Kasumi-1 (cell line): ENCODE results near the gene HELZ2.
"Not testable (repeated sequence)": the region's sequence is repeated elsewhere in the genome, so short reads cannot be mapped to it uniquely, and the experiment has no call there.

Experiments used
- DNase-seq, 2 experiments: peaks; one replicate each; lab custom pipeline; 2025; lab: John Stamatoyannopoulos, UW

Gene HELZ2

DNA sequence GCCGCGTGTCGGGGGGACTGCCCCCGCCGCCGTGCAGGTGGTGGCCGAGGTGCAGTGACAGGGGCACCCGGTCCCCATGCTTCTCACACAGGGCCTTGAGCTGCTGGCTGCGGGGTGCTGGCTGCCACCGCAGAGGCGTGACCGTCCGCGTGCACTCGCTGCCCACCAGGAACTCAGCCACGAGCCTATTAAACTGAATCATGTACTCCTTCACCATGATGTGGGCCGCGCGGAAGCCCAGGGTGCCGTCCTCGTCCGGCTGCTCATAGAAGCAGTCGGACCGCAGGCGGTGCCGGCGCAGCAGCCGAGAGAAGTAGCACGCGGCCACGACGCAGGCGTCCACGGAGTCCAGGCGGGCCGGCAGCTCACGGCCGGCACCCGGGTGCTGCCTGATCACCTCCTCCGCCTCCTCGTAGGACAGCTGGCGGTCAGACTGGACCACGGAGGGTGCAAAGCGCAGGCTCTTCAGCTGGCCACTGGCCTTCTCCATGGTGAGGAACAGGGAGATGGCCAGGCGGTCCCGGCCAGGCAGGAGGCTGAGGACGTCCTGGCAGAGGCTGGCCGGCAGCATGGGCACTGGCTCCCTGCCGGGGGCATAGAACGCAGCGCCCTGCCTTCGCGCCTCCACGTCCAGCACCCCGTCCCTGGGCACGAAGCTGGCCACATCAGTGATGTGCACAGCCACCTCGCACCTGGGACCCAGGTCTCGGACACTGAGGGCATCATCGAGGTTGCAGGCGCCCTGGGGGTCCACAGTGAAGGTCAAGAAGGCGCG lies 9.8 kb downstream of the HELZ2 start:
- DNase-seq = no peak

DNA sequence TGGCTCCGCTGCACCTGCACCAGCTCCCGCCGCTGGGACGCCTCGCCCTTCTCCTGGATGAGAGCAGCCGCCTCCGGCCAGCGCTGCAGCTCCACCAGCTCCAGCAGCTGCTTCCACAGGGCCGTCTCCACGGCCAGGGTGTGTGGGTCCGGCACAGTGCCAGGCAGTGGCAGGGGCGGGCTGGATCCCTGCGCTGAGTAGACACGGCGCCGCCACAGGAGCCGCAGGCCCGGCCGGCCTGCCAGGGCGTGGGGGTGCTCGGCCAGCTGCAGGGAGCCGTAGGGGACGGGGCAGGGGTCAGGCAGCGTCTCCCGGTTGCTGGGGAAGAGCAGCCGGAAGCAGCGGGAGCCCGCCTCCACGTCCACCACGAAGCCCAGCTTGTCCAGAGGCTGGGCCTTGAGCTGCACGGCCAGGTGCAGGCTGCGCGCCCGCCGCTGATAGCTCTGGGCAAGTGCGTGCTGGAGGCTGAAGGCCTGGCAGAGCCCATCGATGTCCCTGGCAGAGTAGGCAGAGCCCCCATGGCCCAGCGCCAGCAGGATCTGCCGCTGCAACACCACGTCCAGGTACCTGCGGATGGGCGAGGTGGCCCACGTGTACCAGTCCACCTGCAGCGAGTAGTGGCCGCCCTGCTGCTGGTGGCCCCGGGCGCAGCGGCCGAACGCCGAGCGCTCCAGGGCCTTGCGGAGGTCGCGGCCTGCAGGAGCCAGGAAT lies 10.7 kb downstream of the HELZ2 start:
- DNase-seq = no peak

DNA sequence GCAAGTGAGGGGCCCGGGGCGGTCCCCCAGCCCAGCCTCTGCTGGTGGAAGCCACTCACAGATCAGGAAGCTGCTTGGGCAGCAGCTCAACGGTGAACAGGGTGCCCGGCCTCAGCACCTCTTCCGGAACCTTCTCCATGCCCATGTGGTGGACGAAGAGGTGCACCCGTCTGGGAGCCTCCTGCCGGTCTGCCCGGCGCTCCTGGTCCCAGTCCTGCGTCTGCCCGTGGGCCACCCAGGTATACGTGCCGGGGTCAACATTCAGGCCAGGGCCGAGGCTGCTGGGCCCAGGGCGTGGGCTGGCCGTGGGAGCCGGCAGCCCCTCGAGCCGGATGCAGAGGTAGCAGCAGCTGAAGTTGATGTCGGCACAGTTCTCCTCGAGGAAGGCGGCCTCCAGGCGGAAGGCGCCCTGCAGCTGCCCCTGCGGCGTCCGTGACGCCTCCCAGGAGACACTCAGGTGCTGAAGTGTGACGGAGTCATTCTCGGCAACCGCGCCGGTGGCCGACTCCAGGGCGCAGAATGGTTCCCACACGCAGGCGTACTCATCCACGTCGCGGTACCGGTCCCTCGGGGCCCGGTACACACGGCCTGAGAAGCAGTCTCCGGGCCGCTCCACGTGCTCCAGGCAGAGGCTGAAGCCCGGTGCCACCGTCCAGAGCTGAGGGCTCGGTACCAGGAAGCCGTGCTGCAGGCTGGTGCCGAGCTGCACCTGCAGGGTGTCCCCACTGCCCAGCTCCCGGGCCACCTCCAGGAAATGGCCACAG lies 11.4 kb downstream of the HELZ2 start:
- no peak for DNase-seq

DNA sequence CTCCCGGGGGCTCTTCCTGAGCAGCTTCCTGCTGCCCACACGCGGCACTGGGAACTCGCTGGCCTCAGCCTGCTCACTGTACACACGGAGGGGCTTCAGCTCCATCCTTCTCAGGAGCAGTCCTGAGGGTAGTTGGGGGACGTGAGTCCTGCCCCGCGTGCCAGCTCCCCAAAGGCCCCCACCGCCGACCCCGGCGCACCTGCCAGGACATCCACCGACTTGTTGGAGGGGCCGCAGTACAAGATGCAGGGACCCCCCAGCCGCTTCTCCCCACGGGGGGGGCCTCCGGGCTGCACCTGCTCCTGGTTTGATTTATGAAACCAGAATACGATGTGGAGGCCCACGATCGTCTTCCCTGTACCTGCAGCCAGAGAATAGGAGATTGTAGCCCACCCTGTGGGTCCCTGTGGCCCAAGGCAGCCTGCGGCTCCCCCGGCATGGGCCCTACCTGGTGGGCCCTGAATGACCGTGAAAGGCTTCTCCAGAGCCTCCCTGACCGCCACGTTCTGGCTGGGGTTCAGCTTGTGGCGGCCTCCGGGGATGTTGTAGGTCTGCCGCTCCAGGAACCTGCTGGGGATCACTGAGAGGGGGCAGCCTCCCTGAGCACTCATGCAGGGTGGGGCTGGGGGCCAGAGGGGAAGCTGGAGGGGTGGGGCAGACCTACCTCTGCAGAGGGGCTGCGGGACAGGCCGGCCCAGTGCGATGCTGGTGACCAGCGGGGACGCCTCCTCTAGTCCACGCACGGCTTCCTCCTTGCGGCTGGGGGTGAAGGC lies 12.2 kb downstream of the HELZ2 start:
- DNase-seq = no peak

DNA sequence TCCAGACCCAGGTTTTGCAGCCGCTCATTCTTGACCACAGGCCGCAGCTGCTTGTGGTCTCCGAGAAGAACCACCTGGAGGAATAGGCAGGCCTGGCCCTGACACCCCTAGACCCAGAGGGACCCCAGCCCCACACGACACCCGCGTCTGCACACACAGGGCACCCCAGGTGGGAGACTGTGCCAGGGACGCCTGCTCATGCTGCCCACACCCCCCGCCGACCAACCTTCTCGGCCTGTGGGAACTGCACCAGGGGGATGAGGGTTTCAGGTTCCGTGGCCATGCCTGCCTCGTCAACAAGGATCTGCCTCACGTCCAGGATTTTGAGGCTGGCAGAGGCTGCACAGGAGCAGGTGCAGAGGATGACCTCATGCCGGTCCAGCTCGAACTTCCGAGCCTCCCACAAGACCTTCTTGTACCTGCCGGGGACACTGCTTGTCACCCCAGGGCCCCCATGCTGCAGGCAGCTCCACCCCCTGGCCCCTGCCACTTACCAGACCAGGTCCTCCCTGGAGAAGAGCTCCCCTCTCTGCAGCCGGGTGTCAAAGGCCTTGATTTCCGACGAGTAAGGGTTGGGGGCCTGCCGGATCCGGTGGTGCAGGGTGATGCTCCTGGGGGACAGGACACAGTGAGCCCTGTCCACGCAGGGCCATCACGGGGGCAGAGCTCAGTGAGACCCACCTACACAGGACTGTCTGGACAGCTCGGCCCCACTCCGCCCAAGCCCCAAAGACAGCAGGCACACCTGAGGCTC lies 13.0 kb downstream of the HELZ2 start:
- DNase-seq = no peak

DNA sequence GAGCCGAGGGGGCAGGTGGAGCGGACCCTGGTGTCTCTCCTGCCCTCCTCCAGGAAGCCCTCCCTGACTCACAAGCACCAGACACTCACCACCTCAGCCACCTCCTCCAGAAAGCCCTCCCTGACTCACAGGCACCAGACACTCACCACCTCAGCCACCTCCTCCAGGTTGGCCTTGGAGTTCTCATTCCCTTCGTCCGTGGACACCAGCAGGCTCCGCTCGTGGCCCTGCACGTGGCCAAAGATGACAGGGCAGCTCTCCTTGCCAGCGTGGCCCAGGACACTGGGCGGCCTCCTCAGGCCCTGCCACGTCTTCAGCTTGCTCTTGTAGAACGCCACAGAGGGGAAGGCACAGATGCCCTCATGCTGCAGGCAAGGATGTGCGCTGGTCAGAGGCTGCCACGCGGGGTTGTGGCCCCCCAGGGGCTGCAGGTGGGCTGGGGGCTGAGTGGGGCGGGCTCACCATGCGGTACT lies 13.7 kb downstream of the HELZ2 start:
- no peak for DNase-seq

DNA sequence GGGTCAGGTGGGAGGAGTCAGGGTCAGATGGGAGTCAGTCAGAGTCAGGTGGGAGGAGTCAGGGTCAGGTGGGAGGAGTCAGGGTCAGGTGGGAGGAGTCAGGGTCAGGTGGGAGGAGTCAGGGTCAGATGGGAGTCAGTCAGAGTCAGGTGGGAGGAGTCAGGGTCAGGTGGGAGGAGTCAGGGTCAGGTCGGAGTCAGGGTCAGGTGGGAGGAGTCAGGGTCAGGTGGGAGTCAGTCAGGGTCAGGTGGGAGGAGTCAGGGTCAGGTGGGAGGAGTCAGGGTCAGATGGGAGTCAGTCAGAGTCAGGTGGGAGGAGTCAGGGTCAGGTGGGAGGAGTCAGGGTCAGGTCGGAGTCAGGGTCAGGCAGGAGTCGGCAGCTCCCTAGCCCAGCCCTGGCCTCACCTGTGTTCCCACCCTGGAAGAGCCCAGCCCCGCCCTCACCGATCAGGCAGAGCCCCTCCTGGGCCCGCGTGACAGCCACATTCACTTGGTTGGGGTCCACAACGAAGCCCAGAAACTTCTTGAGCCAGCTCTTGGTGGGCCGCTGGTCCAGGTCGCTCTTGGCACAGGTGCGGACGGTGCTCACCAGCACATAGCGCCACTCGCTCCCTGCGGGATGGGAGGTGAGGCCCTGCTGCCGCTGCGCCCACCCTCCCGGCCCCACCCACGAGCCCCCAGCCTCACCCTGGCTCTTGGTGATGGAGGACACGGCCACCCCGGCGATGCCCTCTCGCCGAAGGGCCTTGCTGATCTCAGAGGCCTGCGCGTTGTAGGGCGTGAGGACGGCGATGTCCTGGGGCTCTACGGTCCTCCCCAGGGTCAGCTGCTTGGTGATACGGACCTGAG lies 14.3 kb downstream of the HELZ2 start:
- DNase-seq = not testable (repeated sequence)

DNA sequence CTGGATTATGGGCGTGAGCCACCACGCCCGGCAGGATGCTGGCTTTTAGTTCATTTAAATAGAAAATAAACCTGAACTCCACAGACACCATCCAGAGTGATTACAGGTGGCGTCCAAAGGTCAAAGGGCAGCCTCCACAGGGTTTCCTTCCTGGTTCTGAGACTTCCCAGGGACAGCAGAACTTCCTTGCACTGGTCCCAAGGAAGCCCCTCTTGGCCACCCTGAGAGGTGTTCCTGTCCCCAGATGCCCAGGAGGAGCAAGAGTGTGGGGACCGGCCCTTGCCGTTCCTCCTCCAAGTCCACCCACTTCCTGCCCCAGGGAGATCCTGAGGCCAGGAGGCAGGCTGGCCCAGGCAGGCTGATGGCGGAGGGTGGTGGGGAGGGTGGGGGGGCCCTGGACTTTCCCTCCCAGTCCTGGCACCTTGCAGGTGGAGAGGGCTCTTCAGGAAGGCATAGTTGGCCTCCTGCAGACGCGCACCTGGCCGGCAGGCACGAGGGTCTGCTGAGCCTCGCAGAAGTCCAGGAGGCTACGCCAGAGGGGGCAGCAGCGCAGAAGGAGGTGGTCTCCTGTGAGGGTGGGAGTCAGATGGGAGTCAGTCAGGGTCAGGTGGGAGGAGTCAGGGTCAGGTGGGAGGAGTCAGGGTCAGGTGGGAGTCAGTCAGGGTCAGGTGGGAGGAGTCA lies 15.1 kb downstream of the HELZ2 start:
- DNase-seq = no peak

DNA sequence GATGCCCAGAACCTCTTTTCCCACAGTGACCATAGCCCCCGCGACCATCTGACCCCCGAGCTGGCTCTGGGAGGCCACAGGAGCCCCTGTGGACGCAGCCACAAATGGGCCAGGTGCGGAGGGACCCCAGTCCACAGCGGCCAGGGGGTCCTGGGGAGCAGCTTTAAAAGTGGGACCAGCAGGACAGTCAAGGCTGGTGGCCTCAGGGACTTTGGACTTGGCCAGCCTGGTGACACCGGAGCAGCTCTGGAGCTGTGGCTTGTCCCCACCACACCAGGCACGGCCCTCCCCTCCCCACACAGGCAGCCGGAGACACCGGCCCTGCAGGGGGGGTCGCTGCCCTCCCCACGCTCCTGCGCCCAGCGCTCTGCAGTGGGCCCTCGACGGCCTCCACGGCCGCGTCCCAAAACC lies 16.6 kb downstream of the HELZ2 start:
- DNase-seq = no peak

DNA sequence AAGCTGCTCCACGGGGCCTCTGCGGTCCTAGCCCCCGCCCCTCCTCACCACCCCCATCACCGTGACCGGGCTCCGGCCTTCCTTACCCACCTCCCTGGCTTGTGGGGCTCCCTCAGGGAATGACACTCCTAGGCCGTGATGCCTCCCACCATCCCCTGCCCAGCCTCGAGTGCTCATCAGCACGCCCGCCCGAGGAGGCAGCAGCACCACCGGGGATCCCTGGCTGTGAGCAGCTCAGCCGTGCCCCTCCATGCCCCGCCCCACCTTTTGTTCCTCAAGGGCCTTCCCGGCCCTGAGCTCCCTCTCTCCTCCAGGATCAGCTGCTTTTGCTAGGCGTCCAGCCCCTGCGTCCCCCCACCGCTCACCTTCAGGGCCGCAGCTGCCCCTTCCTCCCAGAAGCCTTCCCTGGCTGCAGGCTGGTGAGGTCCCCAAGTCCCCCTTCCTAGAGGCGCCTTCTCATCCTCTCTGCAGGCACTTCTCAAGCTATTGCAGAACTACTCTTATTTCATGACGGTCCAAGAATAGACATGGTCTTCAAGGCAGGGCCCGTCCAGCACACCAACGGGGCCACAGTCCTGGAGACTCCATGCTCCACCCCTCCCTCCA lies 17.1 kb downstream of the HELZ2 start:
- no peak for DNase-seq

DNA sequence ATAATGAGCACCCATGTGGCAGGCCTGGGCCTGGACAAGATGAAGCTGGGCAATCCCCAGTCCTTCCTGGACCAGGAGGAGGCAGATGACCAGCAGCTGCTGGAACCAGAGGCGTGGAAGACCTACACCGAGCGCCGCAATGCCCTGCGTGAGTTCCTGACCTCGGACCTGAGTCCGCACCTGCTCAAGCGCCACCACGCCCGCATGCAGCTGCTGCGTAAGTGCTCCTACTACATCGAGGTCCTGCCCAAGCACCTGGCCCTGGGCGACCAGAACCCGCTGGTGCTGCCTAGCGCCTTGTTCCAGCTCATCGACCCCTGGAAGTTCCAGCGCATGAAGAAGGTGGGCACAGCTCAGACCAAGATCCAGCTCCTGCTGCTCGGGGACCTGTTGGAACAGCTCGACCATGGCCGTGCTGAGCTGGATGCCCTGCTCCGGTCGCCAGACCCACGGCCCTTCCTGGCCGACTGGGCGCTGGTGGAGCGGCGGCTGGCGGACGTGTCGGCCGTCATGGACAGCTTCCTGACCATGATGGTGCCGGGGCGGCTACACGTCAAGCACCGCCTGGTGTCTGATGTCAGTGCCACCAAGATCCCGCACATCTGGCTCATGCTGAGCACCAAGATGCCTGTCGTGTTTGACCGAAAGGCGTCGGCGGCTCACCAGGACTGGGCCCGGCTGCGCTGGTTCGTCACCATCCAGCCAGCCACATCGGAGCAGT lies 18.2 kb downstream of the HELZ2 start:
- DNase-seq = no peak

DNA sequence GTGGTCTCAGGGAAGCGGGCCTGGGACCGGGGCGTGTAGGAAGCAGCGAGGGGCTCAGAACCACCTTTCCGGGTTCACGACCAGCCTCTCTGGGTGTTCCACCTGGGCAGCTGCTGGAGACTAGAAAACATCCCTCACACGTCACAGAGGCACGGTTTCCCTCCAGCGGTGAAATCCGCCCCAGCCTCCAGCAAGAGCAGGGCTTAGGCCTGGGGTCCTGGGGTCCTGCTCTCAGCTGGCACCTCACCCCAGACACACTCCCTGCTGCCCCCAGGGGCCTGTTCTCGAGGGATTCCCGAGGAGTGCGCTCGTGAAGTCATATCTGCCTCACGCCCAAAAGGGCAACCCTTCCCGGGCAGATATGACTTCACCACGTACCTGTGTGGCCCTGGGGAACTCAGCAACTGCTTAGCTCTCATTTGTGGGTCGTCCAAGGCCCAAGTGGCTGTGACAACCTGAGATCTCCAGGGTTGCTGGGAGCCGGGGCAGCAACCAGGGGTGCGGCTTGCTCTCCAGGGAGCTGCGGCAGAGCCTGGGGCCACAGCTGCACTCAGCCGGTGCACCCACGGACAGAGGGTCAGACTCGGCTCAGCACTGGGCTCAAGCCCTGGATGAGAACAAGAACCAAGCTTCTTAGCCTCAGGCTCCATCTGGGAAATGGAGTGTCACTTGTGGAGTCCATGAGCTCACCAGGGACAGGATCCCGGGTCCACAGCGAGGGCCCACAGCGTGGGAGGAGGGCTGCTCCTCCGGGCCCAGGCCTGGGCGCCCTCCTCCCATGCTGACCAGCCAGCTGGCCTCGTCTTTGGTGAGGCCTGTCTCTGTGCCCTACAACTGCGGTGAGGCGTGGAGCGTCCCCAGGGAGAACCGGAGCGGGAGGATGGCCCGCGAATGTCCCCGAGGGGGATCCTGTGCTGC lies 19.4 kb downstream of the HELZ2 start:
- DNase-seq = no peak

DNA sequence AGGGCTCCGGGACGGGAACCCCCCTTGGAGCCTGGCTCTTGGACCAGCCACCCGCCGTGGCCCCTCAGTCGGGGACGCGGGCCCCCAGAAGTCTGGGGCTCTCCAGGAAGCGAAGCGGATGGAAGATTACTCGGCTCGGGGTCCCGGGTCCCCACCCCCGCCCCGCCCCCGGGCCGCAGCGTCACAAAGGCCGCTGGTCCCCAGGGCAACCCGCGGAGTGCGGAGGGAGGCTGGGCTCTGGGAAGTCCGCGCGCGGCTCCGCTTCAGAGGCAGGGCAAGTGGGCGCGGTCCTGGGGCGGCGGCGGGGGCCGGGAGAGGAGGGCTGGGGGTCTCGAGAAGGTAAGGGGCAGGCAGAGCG lies 20.1 kb downstream of the HELZ2 start, which contains the start of gene FNDC11:
FNDC11 (plus strand) TSS at position 227 of the 358 bp plus-strand sequence. CDS start 1,505 bp downstream, outside the sequence.
- DNase-seq = no peak

DNA sequence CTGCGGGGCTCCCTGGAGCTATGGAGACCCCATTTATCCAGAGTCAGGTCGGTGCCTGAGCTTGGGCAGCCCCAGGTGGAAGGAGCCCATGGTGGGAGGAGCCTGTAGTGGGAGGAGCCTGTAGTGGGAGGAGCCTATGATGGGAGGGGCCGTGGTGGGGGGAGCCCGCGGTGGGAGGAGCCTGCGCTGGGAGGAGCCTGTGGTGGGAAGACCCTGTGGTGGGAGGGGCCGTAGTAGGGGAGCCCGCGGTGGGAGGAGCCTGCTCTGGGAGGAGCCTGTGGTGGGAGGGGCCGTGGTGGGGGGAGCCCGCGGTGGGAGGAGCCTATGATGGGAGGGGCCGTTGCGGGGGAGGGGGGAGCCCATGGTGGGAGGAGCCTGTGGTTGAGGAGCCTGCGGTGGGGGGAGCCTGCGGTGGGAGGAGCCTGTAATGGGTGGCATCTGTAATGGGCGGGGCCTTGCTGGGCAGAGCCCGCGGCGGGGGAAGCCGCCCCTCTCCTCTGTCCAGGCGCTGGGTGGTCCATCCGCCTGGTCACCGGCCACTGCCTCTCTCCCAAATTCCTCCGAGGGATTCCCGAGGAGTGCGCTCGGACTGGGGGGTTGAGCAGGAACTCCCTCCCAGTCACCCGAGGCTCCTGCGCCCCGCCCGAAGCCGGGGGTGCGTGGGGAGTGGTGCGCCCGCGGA lies 20.6 kb downstream of the HELZ2 start:
- peak; percentile 11 to 26 for DNase-seq

DNA sequence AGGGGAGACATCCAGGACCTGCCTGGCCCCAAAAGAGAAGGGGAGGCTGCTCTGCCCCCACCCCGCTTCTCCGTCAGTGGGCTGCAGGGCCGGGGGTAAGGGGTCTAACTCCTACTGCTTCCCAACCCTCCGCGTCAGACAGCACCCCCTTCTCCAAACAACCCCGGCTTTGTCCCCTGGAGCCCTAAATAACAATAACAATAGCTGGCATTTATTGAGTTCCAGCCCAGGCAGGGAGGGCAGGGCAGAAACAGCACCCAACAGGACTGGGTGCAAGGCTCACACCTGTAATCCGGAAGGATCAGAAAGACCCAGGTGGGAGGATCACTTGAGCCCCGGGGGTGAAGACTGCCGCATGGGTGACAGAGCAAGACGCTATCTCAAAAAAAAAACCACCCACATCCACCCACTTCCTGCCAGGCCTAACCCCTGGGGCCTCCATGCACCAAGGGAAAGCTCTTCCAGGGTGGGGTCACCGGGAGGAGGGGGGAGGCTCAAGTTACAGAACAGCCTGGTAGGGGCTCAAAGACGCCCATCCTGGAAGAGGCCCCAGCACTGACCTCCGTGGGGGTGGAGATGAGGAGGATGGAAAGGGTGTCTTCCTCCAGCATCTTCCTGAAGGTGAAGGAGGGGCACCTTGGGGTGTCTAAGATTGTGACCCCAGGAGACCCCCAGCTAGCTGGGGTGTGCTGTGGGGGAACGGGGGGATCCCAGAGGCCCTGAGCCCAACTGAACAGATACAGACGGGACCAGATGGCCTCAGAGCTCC lies 21.4 kb downstream of the HELZ2 start:
- peak; percentile 36 to 52 for DNase-seq

DNA sequence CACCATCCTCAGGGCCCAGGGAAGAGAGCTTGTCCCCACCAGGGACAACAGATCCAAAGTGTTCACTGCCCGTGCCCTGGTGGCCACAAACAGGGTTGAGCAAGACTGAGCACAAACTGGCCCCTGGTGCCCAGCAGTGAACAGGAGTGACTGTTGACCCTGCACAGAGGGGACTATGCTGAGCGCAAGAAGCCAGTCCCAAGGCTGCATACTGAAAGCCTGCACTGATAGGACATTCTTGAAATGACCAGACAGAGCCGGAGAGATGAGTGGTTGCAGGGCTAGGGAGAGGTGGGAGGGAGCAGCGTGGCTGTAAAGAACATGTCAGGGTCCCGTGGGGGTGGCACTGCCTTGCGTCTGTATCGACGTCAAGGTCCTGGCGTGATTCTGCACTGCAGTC lies 23.0 kb downstream of the HELZ2 start:
- DNase-seq = no peak
